ENCODE data around the gene ZNF507. TPM values are rescaled to one million over a fixed set of nuclear protein-coding genes. Genes with fewer than 3 reads are reported as not detected.

ZNF507 gene
- total and polyA plus RNA-seq, 9 of the 15 experiments (the other 6 are each of a cell fraction or from before 2014, with no cell fraction given): 2.9 to 25.0 (median 10.4) TPM

- TF ChIP-seq ZNF318 (IDR thresholded peaks at IDR 0.05; ENCODE audit: borderline replicate concordance in 1 of 2, low read depth in 1 of 2): peak in 1 of 2 experiments; percentile 84; a peak in 2 of 4 replicates
- TF ChIP-seq CBX3 (IDR thresholded peaks at IDR 0.05; ENCODE audit: borderline replicate concordance in 1 of 2, low read length in 2 of 2): peak in 1 of 2 experiments; percentile 95; a peak in 2 of 3 replicates
- TF ChIP-seq TRIM24 (IDR thresholded peaks at IDR 0.05): peak; percentile 77 to 86
- 0 out of 2 replicates have a peak, but pooled peaks have one; percentile 60 for TF ChIP-seq GATAD2B (IDR thresholded peaks at IDR 0.05; ENCODE audit: borderline replicate concordance)
Observed at GRCh38 chr19:32373585-32374295, 28.3 kb downstream of the ZNF507 start (continued).
